ENCODE data around the gene IFI35.

DNA sequence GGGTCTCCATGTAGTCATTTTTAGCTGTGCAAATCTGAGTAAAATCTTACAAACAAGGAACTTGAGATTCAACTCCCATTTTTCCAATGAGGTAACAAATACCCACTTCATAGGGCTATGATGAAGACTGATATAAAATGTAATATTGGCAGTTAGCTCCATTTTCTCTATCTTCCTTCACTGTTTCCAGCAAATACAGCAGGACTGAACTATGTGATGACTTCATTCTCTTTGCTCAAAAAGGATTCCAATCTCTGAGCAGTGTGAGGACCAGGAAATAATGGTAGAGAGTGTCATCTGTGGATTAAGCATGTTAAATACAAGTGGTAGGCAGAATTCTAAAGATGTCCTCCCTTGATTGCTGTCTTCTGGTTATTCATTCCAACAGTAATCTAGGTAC, 36.7 kb downstream of the IFI35 start:
- TF ChIP-seq POLR2AphosphoS5 (IDR thresholded peaks at IDR 0.05; ENCODE audit: low read depth, low read length) = no peak
- TF ChIP-seq, protein P1, sequence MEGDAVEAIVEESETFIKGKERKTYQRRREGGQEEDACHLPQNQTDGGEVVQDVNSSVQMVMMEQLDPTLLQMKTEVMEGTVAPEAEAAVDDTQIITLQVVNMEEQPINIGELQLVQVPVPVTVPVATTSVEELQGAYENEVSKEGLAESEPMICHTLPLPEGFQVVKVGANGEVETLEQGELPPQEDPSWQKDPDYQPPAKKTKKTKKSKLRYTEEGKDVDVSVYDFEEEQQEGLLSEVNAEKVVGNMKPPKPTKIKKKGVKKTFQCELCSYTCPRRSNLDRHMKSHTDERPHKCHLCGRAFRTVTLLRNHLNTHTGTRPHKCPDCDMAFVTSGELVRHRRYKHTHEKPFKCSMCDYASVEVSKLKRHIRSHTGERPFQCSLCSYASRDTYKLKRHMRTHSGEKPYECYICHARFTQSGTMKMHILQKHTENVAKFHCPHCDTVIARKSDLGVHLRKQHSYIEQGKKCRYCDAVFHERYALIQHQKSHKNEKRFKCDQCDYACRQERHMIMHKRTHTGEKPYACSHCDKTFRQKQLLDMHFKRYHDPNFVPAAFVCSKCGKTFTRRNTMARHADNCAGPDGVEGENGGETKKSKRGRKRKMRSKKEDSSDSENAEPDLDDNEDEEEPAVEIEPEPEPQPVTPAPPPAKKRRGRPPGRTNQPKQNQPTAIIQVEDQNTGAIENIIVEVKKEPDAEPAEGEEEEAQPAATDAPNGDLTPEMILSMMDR (IDR thresholded peaks at IDR 0.05) = no peak
- TF ChIP-seq, protein P2, sequence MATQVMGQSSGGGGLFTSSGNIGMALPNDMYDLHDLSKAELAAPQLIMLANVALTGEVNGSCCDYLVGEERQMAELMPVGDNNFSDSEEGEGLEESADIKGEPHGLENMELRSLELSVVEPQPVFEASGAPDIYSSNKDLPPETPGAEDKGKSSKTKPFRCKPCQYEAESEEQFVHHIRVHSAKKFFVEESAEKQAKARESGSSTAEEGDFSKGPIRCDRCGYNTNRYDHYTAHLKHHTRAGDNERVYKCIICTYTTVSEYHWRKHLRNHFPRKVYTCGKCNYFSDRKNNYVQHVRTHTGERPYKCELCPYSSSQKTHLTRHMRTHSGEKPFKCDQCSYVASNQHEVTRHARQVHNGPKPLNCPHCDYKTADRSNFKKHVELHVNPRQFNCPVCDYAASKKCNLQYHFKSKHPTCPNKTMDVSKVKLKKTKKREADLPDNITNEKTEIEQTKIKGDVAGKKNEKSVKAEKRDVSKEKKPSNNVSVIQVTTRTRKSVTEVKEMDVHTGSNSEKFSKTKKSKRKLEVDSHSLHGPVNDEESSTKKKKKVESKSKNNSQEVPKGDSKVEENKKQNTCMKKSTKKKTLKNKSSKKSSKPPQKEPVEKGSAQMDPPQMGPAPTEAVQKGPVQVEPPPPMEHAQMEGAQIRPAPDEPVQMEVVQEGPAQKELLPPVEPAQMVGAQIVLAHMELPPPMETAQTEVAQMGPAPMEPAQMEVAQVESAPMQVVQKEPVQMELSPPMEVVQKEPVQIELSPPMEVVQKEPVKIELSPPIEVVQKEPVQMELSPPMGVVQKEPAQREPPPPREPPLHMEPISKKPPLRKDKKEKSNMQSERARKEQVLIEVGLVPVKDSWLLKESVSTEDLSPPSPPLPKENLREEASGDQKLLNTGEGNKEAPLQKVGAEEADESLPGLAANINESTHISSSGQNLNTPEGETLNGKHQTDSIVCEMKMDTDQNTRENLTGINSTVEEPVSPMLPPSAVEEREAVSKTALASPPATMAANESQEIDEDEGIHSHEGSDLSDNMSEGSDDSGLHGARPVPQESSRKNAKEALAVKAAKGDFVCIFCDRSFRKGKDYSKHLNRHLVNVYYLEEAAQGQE (IDR thresholded peaks at IDR 0.05; ENCODE audit: insufficient read depth in 1 of 2, low read depth in 2 of 2, low read length in 1 of 2) = no peak
- TF ChIP-seq SIN3A (IDR thresholded peaks at IDR 0.05; ENCODE audit: borderline replicate concordance, insufficient read depth, low read depth, low read length) = no peak

All from Panc1 (cell line).